RKO (cell line): ENCODE results near the gene GXYLT2.

Experiments used
- DNase-seq: peaks from one replicate; pipeline ENCODE4 v3.0.0-alpha.2; 2016; ENCODE audit warnings: low spot score

Gene GXYLT2

DNA sequence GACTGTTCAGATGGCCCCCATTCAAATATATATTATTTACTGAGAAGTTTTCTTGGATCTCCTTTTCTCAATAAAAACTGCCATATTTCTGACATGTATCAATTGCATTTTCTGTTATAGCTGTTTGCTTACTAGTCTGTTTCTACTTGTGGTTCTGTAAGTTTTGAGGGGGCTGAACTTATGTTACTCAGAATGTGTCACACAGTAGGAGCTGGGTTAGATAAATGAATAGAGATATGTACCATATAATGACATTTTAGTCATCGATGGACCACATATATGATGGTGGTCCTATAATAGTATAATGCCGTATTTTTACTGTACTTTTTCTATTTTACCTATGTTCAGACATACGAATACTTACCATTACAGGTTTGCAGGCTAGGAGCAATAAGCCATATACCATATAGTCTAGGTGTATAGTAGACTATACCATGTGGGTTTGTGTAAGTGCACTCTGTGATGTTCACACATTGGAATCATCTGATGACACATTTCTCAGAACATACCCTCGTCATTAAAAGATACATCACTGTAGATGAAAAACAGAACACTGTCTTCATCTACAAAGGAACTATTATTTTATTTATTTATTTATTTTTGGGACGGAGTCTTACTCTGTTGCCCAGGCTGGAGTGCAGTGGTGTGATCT is 131.1 kb downstream of the GXYLT2 start:
- DNase-seq, result no peak

DNA sequence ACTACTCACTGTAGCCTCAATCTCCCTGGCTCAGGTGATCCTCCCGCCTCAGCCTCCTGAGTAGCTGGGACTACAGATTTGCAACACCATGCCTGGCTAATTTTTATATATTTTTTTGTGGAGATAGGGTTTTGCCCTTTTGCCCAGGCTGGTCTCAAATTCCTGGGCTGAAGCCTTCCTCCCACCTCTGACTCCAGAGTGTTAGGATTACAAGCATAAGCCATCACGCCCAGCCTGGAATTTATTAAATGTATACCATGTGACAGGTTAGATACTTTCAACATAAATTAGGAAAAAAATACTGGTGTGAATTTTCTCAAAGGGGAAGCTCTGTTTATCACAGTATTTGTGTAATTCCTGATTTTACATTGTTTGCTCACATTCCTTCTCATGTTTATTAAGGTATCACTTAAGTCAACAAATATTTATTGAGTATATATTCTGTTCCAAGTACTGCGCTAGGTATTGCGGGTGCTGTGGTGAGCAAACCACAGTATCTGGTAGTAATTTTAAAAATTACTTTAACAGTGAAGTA is 133.5 kb downstream of the GXYLT2 start:
- no peak for DNase-seq

DNA sequence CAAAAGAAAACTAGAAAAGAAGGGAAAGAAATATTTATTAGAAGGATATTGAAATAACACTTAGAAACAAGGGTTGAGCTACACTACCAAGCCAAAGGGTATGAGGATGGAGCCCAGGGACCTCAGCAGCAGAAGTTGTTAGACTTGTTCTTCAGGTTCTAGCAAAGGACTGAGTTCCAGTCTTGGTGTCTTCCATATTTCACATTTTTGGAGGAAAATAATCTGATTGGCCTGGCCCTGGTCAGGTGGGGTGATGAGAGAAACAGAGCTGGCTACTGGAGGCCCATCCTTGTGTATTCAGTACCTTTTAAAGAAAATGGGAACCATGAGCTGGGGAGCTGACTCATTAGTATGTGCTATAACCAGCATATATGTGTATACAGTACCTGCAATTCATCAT is 137.0 kb downstream of the GXYLT2 start:
- DNase-seq, result no peak

DNA sequence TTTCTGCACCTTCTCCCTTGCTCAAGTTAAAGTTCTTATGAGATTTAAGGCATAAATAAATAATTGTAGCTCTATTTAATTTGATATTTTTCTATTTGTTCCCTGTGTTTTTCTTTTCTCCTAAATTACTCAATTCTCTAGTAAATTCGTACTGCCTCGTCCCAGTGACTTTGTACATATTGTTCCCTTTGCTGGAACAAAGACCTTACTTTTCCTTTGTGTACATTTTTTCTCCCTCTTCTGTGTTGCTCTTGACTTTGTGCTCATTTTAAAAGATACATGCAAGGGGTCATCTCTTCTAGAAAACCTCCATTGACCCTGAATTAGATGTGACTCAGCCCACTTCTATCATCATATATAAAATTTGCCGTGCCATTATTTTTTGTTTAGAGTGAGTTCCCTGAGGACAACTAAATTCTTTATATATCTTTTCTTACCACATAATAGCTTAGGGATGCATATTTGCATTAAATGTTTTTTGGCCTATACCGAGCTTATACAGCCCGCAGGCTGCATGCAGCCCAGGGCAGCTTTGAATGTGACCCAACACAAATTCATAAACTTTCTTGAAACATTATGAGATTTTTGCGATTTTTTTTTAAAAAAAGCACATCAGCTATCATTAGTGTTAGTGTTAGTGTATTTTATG is 138.4 kb downstream of the GXYLT2 start:
- DNase-seq, result no peak
